GM21619 (cell line): ENCODE measurements around the gene GDF2.

Experiments
- ATAC-seq: cut with Tn5 transposase; IDR thresholded peaks from one replicate; pipeline ENCODE4 v1.9.1; 2021; ENCODE audit not compliant: unreplicated experiment

Gene GDF2

GRCh38 chr10:47331954-47332353 lies 9.7 kb downstream of the GDF2 start:
- ATAC-seq = no peak

- ATAC-seq = no peak
Observed at GRCh38 chr10:47332371-47332770, 10.1 kb downstream of the GDF2 start.

GRCh38 chr10:47332946-47333345 lies 10.7 kb downstream of the GDF2 start:
- ATAC-seq = no peak

- ATAC-seq = no peak
Observed at GRCh38 chr10:47333532-47333931, 11.3 kb downstream of the GDF2 start.

GRCh38 chr10:47334466-47335295 lies 12.4 kb downstream of the GDF2 start:
- no peak for ATAC-seq

GRCh38 chr10:47335906-47336305 lies 13.7 kb downstream of the GDF2 start:
- ATAC-seq = no peak

GRCh38 chr10:47336387-47337134 lies 14.3 kb downstream of the GDF2 start:
- no peak for ATAC-seq

GRCh38 chr10:47337310-47337709 lies 15.1 kb downstream of the GDF2 start:
- no peak for ATAC-seq

GRCh38 chr10:47339186-47339735 lies 17.0 kb downstream of the GDF2 start:
- ATAC-seq = no peak

GRCh38 chr10:47339759-47340607 lies 17.7 kb downstream of the GDF2 start:
- ATAC-seq = no peak

- ATAC-seq = no peak
Observed at GRCh38 chr10:47340608-47341170, 18.4 kb downstream of the GDF2 start.

GRCh38 chr10:47344996-47345870 lies 23.0 kb downstream of the GDF2 start:
- ATAC-seq = no peak

GRCh38 chr10:47346581-47347302 lies 24.5 kb downstream of the GDF2 start:
- no peak for ATAC-seq

- ATAC-seq = no peak
Observed at GRCh38 chr10:47347303-47347675, 25.0 kb downstream of the GDF2 start.

GRCh38 chr10:47348138-47348651 lies 25.9 kb downstream of the GDF2 start, which contains the start of gene RBP3:
Gene RBP3 (plus strand): TSS chr10:47348363. CDS start chr10:47348485, 122 bp downstream.
- ATAC-seq = no peak

GRCh38 chr10:47348661-47349470 lies 26.6 kb downstream of the GDF2 start:
- no peak for ATAC-seq

- no peak for ATAC-seq
Observed at GRCh38 chr10:47349516-47349915, 27.3 kb downstream of the GDF2 start.

- ATAC-seq = no peak
Observed at GRCh38 chr10:47349941-47350371, 27.7 kb downstream of the GDF2 start.
